ENCODE measurements around the gene WEE1.
A peak's percentile ranks its signal among the peaks of the same experiment; 100 is the strongest.

Gene WEE1

GRCh38 chr11:9567401-9567800 lies 6.1 kb upstream of the WEE1 start:
- no peak for DNase-seq

- DNase-seq = no peak
Measured at GRCh38 chr11:9568161-9568853, 5.2 kb upstream of the WEE1 start.

DNA sequence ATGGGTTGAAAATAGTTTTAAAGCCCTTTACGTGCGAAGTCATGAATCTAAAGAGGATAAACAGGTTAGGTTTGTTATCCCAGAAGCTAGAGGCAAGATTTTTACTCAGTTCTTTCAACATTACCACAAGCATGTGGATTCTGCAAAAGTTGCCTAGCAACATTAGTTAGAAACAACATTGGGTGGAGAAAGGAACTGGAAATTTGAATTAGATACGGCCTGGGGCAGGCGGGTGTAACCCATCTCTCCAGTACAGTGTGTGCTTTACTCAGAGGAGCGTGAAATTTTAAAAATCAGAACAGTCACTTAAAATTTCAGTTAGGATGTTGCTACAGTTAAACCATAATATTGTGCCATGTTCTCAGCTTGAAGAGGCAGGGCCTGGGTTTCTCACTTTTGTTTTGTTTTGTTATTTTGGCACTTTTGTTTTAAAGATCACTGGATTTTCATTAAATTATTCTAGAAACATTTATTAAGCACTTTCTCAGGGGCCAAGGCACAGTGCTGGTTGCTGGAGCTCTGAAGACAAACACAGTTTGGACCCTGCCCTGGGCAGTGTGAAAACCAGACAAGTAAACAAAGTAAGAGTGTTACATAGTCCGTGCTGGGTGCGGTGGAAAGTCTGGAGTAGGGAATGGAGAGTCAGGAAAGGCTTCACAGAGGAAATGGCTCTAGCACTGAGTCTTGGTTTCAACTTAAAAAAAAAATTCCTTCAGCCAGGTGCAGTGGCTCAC lies 4.4 kb upstream of the WEE1 start:
- peak; percentile 20 to 31 (median 24) for DNase-seq

DNA sequence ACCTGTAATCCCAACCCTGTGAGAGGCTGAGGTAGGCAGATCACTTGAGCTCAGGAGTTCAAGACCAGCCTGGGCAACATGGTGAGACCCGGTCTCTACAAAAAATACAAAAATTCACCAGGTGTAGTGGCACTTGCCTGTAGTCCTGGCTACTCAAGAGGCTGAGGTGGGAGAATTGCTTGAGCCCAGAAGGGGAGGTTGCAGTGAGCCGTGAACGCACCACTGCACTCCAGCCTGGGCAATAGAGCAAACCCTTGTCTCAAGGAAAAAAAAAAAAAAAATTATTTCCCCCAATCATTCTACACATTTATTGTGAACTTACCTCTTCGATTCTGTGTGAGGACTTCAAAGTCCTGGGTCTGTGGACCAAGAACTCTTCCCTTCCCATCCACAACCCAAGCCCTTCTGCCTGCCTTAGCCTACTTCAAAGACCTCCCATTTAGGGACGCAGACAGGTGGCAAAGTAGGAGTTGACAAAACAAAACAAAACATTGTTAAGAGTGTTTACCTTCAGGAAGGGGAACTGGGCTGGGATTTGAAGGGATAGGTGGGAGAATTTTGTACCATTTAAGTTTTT lies 3.8 kb upstream of the WEE1 start:
- DNase-seq = no peak

DNA sequence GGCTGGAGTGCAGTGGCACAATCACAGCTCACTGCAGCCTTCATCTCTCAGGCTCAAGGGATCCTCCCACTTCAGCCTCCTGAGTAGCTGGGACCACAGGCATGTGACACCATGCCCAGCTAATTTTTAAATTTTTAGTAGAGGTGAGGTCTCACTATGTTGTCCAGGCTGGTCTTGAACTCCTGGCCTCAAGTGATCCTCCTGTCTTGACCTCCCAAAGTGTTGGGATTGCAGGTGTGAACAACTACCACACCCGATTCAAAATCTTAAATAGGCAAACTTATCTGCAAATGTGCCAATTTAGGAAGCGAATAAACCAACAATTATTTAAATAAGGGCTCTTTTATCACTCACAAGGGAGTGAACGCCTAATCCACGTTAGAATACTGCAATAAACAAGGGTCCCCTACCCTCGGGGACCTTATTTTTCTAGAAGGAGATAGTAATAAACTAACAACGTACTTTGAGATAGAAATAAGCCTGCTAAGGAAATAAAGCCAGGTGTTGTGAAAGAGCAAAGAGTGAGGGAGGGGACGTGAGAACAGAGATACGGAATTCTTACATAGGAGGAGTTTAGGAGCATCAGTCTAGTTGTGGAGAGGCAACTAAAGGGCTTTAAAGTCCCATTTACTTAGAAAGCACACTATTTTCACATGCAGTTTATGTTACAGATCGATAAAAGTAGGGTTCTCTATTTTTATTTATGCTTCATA lies 3.0 kb upstream of the WEE1 start:
- DNase-seq = no peak

DNA sequence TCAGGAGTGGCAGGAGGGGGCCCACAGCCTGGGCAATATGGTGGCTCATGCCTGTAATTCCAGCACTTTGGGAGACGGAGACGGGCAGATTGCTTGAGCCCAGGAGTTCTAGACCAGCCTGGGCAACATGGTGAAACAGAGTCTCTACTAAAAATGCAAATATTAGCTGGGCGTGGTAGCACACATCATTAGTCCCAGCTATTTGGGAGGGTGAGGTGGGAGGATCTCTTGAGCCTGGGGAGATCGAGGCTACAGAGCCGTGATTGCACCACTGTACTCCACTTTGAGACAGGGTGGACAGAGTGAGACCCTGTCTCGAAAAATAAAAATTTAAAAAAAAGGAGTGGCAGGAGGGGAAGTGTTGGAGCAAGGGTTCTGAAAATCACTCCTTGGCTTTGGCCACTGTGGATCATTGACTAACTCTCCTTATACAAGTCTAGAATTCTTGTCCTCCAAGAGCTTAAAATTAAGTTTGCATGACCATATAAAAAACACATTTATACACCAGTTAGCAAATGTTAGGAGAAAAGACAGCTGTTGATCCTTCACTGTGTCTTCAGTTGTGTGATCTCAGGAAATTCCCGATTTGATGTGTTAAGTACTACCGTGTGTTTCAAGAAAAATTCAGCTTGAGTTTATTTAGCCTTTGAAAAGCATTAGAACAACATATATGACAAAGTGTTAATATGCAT lies 2.3 kb upstream of the WEE1 start:
- no peak for DNase-seq

DNA sequence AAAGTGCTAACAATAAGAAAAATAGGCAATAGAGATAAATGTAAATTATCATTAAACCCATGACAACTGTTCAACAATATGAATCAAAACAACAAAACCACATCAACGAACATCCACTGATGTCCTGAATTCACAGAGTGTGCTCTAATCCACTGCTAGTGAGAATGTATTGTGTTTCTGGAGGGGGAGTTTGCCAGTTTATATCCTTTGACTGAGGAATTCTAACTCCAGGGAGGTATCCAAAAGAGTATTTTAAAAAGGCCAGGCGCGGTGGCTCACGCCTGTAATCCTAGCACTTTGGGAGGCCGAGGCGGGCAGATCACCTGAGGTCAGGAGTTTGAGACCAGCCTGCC lies 1.7 kb upstream of the WEE1 start:
- DNase-seq = no peak

GRCh38 chr11:9573775-9574621 lies 528 bp downstream of the WEE1 start:
- peak in 2 of 3 donors; percentile 25 to 59 for DNase-seq

DNA sequence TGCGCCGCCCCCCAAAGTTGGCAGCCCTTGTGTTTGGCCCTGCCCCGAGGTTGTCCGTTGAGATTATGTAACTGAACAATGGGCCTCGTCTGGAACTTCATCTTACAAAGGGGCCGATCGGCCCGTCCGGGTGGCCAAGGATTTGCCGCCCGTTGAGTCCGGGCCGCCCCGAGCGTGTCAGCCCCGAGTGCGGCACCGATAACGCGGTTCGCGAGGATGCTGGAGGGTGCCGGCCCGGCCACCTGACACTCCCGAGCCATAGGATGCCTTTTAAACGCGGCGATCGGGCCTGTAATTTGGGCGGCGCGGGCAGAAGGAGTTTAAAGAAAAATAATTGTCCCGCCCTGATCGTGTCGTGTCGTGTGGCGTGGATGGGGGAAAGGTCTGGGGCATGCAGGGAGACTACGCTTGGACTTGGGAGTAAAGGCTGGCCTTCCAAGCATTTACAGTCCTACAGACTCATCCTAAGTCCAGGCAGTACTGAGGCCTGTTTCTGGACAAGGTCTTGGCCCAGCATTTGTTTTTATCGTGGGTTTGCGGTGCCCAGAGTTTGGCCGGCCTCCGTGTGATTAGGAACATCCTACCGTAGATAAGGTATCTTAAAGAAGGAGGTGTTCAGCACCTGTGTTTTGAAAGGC lies 1.3 kb downstream of the WEE1 start:
- peak; percentile 22 to 54 (median 35) for DNase-seq

DNA sequence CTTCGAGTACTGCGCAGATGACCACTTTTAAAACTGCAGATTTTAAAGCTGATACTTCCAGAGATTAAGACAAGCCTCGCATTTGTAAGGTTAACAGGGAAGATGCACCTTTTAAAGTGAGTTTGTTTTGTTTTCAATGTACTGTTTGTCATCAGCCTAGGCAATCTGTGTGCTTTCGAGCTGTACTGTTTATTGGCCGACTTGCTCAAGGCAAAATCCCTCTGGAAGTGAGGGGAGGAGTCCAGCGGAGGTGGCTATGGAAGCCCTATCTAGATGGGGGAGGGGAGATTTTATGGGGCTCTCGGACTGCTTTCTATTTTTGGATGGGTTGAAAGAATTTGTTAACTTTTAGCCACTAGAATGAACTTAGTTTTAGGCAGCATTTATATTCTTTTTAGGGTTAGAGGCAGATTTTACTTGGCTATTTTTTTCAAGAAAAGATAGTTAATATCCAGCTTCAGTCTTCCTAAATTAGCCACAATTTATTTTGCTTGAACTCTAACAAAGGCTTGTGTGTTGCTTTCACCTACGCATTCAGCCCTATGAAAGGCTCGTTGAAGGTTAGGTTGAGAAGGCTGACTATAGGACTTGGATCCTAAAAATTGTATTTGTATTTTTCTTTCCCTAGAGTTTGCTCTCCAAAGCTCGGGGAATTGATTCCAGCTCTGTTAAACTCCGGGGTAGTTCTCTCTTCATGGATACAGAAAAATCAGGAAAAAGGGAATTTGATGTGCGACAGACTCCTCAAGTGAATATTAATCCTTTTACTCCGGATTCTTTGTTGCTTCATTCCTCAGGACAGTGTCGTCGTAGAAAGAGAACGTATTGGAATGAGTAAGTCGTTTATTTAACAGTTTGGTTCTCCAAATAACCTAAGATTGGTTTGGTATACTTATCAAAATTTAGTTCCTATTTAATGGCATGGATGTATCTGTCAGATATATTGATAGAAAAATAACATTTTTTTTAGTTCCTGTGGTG lies 2.1 kb downstream of the WEE1 start:
- peak in 2 of 3 donors; percentile 29 to 38 for DNase-seq

DNA sequence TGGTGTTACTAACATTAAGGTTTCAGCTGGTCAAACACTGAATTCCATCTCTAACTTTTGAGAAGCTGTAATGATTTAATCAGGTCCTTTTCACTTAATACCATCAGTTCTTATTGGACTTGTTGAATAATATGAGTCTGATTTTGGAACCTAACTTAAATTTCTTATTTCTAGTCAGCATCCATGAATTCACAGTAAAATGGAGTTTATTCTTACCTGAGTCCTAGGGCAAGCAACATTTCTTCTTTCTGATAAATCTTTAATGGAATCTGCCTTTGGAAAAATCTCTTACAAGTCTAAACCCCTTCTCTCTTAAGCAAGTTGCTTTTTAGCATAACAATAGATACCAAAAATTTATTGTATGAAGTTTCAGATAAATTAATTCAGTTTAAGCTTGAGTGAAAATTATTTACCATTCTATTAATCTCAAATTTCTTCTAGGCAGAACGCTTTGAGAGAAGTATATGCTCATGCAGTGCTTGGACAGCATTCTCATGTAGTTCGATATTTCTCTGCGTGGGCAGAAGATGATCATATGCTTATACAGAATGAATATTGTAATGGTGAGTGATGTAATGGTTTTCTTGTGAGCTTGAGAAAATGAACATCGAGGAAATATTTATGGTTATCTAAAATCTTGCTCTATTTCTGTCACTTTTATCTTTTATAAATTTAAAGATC lies 3.4 kb downstream of the WEE1 start:
- peak; percentile 27 to 60 (median 50) for DNase-seq

GRCh38 chr11:9577556-9577955 lies 4.1 kb downstream of the WEE1 start:
- no peak for DNase-seq

- DNase-seq = no peak
Measured at GRCh38 chr11:9580894-9581293, 7.4 kb downstream of the WEE1 start.

DNA sequence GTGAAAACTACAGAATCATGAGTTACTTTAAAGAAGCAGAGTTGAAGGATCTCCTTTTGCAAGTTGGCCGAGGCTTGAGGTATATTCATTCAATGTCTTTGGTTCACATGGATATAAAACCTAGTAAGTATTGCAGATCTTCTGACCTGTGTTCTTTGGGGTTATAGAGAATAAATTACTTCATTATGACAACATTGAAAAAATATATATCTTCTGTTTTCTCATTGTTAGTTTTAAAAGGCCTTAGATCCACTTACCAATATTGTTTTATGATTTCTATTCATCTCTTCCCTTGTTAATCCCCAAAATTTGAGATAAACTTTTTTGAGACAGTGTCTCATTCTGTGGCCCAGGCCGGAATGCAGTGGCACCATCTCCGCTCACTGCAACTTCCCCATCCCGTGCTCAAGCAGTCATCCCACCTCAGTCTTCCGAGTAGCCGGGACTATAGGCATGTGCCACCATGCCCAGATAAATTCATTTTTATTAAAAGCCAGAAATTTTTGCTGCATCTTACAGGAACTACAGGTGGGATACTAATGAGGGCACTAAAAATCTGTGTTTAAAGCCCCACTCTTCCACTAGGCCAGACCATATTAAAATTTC lies 8.2 kb downstream of the WEE1 start:
- no peak for DNase-seq

DNA sequence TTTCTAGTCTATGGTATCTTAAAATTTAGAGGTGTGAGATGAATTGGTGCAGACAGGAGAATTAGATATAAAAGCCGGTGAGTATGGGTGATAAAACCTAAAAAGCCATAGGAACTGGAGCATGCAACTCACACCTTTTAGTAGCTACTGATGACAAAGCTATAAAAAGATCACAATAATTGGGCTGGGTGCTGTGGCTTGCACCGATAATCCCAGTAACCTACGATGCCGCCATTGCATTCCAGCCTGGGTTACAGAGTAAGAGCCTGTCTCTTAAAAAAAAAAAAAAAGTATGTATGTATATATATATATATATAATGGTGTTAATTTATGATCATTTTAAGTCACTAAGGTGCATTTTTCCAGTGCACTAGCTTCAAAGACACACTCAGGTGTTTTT lies 17.2 kb downstream of the WEE1 start:
- DNase-seq = no peak

DNA sequence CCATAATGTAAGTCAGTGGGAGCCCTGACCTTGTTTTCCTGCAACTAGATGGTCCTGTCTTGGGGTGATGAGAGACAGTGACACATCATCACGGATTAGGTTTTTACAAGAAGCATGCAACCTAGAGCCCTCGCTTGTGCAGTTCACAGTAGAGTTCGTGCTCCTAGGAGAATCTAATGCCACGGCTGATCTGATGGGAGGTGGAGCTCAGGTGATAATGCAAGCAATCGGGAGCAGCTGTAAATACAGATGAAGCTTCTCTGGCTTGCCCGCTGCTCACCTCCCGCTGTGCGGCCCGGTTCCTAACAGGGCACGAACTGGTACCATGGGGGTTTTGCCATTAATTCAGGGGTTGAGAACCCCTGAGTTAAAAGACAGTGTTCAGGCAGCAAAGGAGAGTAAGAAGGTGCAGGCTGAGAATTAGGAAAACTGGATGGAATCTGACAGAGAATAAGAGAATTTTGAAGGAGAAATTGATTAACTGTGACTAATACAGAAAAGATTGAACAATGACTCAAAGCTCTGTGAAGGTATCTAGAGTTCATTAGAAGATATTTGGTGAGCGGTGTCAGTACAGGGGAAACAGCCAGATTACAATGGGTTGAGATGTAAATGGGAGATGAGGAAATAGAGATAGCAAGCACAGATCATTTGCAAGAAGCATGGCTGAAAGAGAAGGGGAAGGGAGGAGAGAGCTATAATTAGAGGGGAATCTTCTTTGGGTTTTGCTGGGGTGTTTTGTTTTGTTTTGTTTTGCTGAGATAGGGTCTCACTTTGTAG lies 21.0 kb downstream of the WEE1 start:
- DNase-seq = peak in 1 of 3 donors; percentile 9

- DNase-seq = peak in 1 of 3 donors; percentile 9
Measured at GRCh38 chr11:9596926-9597464, 23.5 kb downstream of the WEE1 start.

GRCh38 chr11:9600166-9600565 lies 26.7 kb downstream of the WEE1 start:
- DNase-seq = no peak

Measured in suppressor macrophage treated with lipopolysaccharide for 1 hour (primary cell).